ENCODE results near the gene NAT8L.

Gene NAT8L

DNA sequence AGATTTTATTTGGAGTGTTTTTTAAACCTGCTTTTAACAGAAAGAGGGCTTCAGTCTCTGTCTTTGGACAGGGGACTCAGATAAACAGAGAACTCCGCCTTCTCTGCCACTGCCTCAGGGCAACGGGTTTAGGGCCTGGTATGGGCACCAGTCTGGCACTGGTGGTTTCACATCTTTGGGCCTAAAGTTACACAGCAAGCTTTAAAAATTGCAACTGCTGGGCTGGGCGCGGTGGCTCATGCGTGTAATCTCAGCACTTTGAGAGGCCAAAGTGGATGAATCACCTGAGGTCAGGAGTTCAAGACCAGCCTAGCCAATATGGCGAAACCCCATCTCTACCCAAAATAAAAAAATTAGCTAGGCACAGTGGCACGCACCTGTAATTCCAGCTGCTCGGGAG is 10.3 kb upstream of the NAT8L start:
- TF ChIP-seq, protein P1, sequence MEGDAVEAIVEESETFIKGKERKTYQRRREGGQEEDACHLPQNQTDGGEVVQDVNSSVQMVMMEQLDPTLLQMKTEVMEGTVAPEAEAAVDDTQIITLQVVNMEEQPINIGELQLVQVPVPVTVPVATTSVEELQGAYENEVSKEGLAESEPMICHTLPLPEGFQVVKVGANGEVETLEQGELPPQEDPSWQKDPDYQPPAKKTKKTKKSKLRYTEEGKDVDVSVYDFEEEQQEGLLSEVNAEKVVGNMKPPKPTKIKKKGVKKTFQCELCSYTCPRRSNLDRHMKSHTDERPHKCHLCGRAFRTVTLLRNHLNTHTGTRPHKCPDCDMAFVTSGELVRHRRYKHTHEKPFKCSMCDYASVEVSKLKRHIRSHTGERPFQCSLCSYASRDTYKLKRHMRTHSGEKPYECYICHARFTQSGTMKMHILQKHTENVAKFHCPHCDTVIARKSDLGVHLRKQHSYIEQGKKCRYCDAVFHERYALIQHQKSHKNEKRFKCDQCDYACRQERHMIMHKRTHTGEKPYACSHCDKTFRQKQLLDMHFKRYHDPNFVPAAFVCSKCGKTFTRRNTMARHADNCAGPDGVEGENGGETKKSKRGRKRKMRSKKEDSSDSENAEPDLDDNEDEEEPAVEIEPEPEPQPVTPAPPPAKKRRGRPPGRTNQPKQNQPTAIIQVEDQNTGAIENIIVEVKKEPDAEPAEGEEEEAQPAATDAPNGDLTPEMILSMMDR (IDR thresholded peaks at IDR 0.05; ENCODE audit: low read depth, low read length), result no peak
- no peak overlapping the region for H3K4me3 ChIP-seq (ENCODE audit: low read depth, low read length)
- H3K27ac ChIP-seq, result no peak overlapping the region
- no peaks in the 10 kb centered on the region for H3K9me3 ChIP-seq (ENCODE audit: severe bottlenecking)
- H3K27me3 ChIP-seq (ENCODE audit: insufficient read depth, low read depth, severe bottlenecking), result no peaks in the 10 kb centered on the region
- no peak for DNase-seq
- peaks cover 7% of the 10 kb centered on the region for H3K36me3 ChIP-seq

DNA sequence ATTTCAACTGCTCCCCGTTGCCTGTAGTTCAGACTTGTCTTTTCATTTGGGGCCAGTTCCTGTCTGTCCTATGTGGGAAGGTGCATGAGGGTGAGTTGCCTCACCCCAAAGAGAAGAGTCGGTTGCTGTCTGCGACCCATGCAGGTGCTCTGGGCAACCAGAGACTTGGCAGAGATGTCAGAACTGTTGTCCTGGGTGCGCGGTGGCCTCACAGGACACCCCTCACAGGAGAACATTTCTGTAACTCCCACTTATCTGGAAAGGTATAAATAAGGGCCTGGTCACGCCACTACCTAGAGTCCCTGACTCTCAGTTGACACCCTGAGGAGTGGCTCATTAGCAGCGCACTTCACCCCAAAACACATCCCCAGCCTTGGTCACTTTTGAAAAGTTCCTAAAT is 9.7 kb upstream of the NAT8L start:
- Histone ChIP-seq H3K27me3 (ENCODE audit: insufficient read depth, low read depth, severe bottlenecking) (no peaks in the 10 kb centered on the region), H3K36me3 (peaks cover 4% of the 10 kb centered on the region), H3K4me3 (ENCODE audit: low read depth, low read length) (no peak overlapping the region), H3K9me3 (ENCODE audit: severe bottlenecking) (no peaks in the 10 kb centered on the region), H3K27ac (no peak overlapping the region)
- TF ChIP-seq, protein P1 (IDR thresholded peaks at IDR 0.05; ENCODE audit: low read depth, low read length), result no peak
- DNase-seq, result no peak

- TF ChIP-seq, protein P1 (IDR thresholded peaks at IDR 0.05; ENCODE audit: low read depth, low read length), result no peak
- H3K36me3 ChIP-seq, result peaks cover under 1% of the 10 kb centered on the region
Measured at GRCh38 chr4:2049811-2050210, 9.3 kb upstream of the NAT8L start.

GRCh38 chr4:2051086-2051485 is 8.0 kb upstream of the NAT8L start:
- TF ChIP-seq, protein P1 (IDR thresholded peaks at IDR 0.05; ENCODE audit: low read depth, low read length), result no peak
- Histone ChIP-seq H3K4me3 (ENCODE audit: low read depth, low read length) (no peak overlapping the region), H3K9me3 (ENCODE audit: severe bottlenecking) (no peaks in the 10 kb centered on the region), H3K36me3 (no peaks in the 10 kb centered on the region), H3K27ac (no peak overlapping the region), H3K27me3 (ENCODE audit: insufficient read depth, low read depth, severe bottlenecking) (no peaks in the 10 kb centered on the region)
- DNase-seq, result no peak

More at GRCh38 chr4:2049811-2050210, 9.3 kb upstream of the NAT8L start:
- no peaks in the 10 kb centered on the region for H3K27me3 ChIP-seq (ENCODE audit: insufficient read depth, low read depth, severe bottlenecking)
- H3K4me3 ChIP-seq (ENCODE audit: low read depth, low read length), result no peak overlapping the region
- H3K9me3 ChIP-seq (ENCODE audit: severe bottlenecking), result no peaks in the 10 kb centered on the region
- no peak for DNase-seq
- no peak overlapping the region for H3K27ac ChIP-seq

- Histone ChIP-seq H3K27ac (no peak overlapping the region), H3K27me3 (ENCODE audit: insufficient read depth, low read depth, severe bottlenecking) (no peaks in the 10 kb centered on the region), H3K36me3 (no peaks in the 10 kb centered on the region), H3K9me3 (ENCODE audit: severe bottlenecking) (no peaks in the 10 kb centered on the region), H3K4me3 (ENCODE audit: low read depth, low read length) (no peak overlapping the region)
- TF ChIP-seq, protein P1 (IDR thresholded peaks at IDR 0.05; ENCODE audit: low read depth, low read length), result no peak
- DNase-seq, result no peak
Measured at GRCh38 chr4:2054217-2054616, 4.9 kb upstream of the NAT8L start.

DNA sequence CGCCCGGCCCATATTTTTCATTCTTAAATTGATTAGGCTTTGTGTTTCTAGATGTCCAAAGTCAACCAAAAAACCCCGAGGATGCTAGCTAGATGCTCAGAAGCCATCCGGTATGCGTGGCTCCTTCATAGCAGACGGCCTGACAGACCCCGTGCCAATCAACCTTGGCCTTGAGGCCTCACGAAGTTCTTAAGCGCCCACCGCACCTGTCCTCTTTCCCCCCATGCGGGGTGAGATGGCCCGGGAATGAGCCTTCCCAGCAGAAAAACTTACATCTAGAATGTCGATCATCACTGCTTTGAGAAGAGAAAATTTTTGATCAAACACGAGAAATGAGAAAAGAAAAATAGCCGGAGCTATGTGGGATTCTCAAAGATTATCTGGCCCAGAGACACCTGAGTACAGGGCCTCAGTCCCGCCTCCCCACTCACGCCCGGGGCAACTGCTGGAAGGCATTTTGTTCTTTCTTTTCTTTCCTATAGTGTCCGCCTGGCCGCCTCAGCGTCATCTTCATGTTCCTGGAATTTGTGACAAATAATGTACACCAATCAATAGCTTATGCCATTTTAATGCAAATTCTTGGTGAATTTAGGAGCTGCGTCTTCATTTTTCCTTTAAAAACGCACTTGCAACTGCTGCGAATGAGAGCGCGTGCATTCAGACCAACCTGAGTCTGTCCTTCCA is 1.6 kb upstream of the NAT8L start:
- DNase-seq, result no peak
- Histone ChIP-seq H3K36me3 (peaks cover 10% of the 10 kb centered on the region), H3K4me3 (ENCODE audit: low read depth, low read length) (no peak overlapping the region), H3K27ac (no peak overlapping the region), H3K27me3 (ENCODE audit: insufficient read depth, low read depth, severe bottlenecking) (no peaks in the 10 kb centered on the region), H3K9me3 (ENCODE audit: severe bottlenecking) (no peaks in the 10 kb centered on the region)
- TF ChIP-seq, protein P1 (IDR thresholded peaks at IDR 0.05; ENCODE audit: low read depth, low read length), result no peak

Data from WERI-Rb-1 (cell line).